ENCODE data around the gene MBOAT2. TPM values are rescaled to one million over a fixed set of nuclear protein-coding genes. Genes with fewer than 3 reads are reported as not detected.

MBOAT2 gene
- total RNA-seq, 1 donor from 2014 or later, result 34.9 TPM

DNA sequence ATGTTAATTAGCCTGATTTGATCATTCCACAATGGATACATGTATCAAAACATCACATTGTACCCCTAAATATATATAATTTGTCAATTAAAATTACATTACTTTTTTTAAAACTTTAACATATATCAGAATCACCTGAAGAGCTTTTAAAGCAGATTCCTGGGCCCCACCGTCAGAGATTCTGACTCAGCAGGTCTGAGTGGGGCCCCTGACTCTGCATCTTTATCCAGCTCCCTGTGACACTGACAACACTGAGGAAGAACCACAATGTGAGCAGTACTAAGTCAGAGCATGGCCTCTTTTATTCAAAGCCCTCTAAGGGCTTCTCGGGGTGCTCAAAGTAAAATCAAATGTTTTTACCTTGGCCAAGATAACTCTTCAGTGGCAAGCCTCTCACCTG, 175.8 kb downstream of the MBOAT2 start:
- DNase-seq (ENCODE audit: low read depth), result no peak
- TF ChIP-seq, protein P1, sequence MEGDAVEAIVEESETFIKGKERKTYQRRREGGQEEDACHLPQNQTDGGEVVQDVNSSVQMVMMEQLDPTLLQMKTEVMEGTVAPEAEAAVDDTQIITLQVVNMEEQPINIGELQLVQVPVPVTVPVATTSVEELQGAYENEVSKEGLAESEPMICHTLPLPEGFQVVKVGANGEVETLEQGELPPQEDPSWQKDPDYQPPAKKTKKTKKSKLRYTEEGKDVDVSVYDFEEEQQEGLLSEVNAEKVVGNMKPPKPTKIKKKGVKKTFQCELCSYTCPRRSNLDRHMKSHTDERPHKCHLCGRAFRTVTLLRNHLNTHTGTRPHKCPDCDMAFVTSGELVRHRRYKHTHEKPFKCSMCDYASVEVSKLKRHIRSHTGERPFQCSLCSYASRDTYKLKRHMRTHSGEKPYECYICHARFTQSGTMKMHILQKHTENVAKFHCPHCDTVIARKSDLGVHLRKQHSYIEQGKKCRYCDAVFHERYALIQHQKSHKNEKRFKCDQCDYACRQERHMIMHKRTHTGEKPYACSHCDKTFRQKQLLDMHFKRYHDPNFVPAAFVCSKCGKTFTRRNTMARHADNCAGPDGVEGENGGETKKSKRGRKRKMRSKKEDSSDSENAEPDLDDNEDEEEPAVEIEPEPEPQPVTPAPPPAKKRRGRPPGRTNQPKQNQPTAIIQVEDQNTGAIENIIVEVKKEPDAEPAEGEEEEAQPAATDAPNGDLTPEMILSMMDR (conservative IDR thresholded peaks at IDR 0.05; ENCODE audit: low read depth, low read length), result no peak
- H3K4me3 ChIP-seq (ENCODE audit: low read depth, low read length), result no peak overlapping the region

DNA sequence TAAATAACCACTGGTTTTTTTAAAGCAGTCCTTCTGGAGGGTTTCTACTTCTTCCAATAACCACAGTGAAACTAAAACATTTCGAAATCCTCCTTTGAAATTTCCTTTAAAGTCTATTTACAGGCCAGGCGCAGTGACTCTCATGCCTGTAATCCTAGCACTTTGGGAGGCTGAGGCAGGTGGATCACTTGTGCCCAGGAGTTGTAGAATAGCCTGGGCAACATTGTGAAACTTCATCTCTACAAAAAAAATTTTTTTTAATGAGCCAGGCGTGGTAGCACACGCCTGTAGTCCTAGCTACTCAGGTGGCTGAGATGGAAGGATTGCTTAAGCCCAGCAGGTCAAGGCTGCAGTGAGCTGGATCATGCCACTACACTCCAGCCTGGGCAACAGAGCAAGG, 181.3 kb downstream of the MBOAT2 start:
- H3K4me3 ChIP-seq (ENCODE audit: low read depth, low read length), result no peak overlapping the region
- no peak for DNase-seq (ENCODE audit: low read depth)
- TF ChIP-seq, protein P1 (conservative IDR thresholded peaks at IDR 0.05; ENCODE audit: low read depth, low read length), result no peak

DNA sequence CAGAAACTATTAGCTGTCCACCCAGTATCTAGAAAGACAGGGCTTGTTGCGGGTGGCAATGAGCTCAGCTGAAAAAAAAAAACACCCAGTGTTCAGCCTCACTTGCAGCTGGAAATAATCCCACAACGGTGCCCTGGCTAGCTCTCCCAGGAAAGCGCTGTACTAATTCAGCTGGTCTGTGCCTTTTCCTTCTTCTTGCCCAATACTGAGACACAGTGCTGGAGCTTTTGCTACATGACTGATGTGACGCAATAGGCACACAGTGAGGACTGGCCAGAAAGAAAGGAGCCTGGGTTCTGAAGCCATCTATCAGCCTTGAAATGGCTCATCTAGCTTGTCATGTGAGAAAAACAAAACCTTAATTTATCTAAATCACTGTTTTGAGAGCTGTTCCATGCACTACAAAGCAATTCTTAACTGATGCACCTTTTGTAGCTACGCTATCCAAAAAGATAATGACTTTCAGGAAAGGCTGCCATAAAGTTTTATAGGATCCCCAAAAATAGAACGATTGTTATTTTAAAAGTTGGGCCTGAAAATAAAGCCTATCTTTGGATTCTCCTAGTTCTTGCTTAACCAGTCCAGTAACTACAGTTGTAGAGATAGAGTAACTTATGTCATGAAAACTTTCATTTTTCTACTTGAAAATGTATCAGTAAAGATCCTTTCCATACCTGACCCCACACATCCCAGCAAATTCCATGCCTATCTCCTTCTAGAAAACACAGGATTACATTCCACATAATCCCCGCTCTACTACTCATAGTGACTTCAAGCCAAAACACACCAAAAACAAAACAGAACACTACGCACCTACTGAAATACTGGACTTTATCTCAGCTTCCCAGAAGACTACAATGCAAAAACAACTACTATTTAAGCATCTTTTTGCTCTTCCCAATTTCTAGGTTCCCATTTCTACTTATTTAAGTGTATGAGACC, 181.9 kb downstream of the MBOAT2 start:
- no peak for DNase-seq (ENCODE audit: low read depth)
- H3K4me3 ChIP-seq (ENCODE audit: low read depth, low read length), result no peak overlapping the region
- TF ChIP-seq, protein P1 (conservative IDR thresholded peaks at IDR 0.05; ENCODE audit: low read depth, low read length), result no peak

DNA sequence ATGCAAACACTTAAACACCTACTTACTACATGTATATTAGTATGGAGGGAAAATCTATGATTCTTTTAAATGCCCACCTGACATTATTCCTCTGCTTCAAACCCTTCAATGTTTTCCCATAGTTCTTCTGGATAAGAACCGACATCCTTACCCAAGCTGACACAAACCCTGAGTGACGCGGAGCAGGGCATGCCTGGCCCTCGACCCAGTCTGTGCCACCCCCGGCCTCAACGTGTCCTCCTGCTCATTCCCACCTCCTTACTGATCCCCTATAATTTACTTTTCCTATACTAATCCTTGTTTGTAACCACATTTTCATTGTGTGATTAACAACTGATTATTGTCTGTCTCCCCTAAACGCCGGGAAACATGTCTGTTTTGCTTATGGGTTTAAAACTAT, 183.5 kb downstream of the MBOAT2 start:
- no peak for DNase-seq (ENCODE audit: low read depth)
- TF ChIP-seq, protein P1 (conservative IDR thresholded peaks at IDR 0.05; ENCODE audit: low read depth, low read length), result no peak
- no peak overlapping the region for H3K4me3 ChIP-seq (ENCODE audit: low read depth, low read length)

DNA sequence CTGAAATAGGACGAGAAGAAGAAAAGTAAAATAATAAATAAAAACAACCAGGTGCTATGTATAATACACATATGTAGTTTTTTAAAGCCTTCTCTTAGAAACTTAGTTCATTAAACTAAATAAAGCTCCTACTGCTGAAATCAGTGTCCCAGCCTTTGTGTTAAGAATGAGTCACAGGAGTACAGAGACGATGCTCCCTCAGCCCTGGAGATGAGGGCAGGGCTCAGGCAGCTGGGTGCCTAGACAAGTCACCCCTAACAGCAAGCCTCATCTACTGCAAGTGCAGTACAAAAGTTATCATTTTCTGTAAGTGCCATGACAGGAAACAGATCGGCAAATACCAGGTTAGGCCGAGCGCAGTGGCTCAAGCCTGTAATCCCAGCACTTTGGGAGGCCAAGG, 184.3 kb downstream of the MBOAT2 start:
- no peak overlapping the region for H3K4me3 ChIP-seq (ENCODE audit: low read depth, low read length)
- TF ChIP-seq, protein P1 (conservative IDR thresholded peaks at IDR 0.05; ENCODE audit: low read depth, low read length), result no peak
- DNase-seq (ENCODE audit: low read depth), result no peak

DNA sequence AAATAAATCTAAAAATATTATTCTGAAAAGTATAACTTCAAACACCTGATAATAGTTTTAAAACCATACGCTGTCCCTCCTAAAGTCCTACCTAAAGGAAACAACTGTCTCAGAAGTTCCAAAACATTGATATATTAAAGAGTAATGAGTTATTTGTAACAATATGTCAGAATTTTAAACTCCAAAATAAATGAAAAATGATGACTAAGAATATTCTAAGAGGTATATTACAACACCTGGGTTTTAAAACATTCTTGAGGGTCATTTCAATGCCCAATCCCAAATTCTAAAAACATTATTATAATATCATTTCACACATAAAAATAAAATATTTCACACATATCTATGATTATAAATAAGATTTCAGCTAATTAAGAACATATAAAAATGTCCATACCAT, 186.3 kb downstream of the MBOAT2 start:
- TF ChIP-seq, protein P1 (conservative IDR thresholded peaks at IDR 0.05; ENCODE audit: low read depth, low read length), result no peak
- no peak for DNase-seq (ENCODE audit: low read depth)
- H3K4me3 ChIP-seq (ENCODE audit: low read depth, low read length), result no peak overlapping the region
